Adrenal gland (tissue), 5 donors: Measurements from ENCODE around the gene STK32A.

Experiments
- CTCF ChIP-seq, 6 experiments: fragments of 450-650 bp in 4 of 6; fragments of 200-600 bp in 2 of 6; sonication (generic) in 1 of 6; IDR thresholded peaks; 1 replicate in 5 of 6; 2 replicates in 1 of 6; pipeline versions ENCODE4 v1.5.1 to v1.8.0; 2016 to 2021; ENCODE audit warnings: antibody characterized with exemption in 6 of 6, mild to moderate bottlenecking in 2 of 6, moderate library complexity in 1 of 6
- POLR2A ChIP-seq, 2 donors: fragments of 450-650 bp; IDR thresholded peaks; one replicate each; pipeline ENCODE4 v1.6.1; 2017; ENCODE audit warnings: antibody characterized with exemption in 2 of 2, mild to moderate bottlenecking in 2 of 2, moderate library complexity in 1 of 2
- donor health status: DM: no; HTN: no; CAD: no.

- no peak for TF ChIP-seq POLR2A (IDR thresholded peaks at IDR 0.05)
- TF ChIP-seq CTCF (IDR thresholded peaks at IDR 0.05) = no peak
Observed at GRCh38 chr5:147267082-147267832, 32.4 kb downstream of the STK32A start.
